Measurements from ENCODE around the gene TWNK. TPM values are rescaled to one million over a fixed set of nuclear protein-coding genes. Genes with fewer than 3 reads are reported as not detected.

TWNK gene
- total and polyA plus RNA-seq, 9 of the 15 experiments (the other 6 are each of a cell fraction or from before 2014, with no cell fraction given), result 11.6 to 34.7 (median 17.4) TPM

- no peak; the same call in 1 of the 2 replicates for TF ChIP-seq EP300 (IDR thresholded peaks at IDR 0.05; ENCODE audit: low read length)
- TF ChIP-seq, protein P1, sequence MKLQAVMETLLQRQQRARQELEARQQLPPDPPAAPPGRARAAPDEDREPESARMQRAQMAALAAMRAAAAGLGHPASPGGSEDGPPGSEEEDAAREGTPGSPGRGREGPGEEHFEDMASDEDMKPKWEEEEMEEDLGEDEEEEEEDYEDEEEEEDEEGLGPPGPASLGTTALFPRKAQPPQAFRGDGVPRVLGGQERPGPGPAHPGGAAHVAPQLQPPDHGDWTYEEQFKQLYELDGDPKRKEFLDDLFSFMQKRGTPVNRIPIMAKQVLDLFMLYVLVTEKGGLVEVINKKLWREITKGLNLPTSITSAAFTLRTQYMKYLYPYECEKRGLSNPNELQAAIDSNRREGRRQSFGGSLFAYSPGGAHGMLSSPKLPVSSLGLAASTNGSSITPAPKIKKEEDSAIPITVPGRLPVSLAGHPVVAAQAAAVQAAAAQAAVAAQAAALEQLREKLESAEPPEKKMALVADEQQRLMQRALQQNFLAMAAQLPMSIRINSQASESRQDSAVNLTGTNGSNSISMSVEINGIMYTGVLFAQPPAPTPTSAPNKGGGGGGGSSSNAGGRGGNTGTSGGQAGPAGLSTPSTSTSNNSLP (IDR thresholded peaks at IDR 0.05; ENCODE audit: borderline replicate concordance, low read depth, low read length), result no peak
- no peak for TF ChIP-seq GTF2A2 (tag; IDR thresholded peaks at IDR 0.05)
- TF ChIP-seq NUFIP1 (IDR thresholded peaks at IDR 0.05; ENCODE audit: partially characterized antibody), result no peak
- no peak for TF ChIP-seq IRF1 (CRISPR knock-in tag; IDR thresholded peaks at IDR 0.05; ENCODE audit: borderline replicate concordance)
- TF ChIP-seq CTCFL (IDR thresholded peaks at IDR 0.05; ENCODE audit: borderline replicate concordance, insufficient read depth, low read depth, low read length, poor library complexity, severe bottlenecking), result peak; percentile 47
- TF ChIP-seq STAT5B (CRISPR knock-in tag; IDR thresholded peaks at IDR 0.05), result no peak
- no peak for TF ChIP-seq ARNT (IDR thresholded peaks at IDR 0.05)
- TF ChIP-seq EP400 (IDR thresholded peaks at IDR 0.05), result peak; percentile 32; the same call in 1 of the 2 replicates
- TF ChIP-seq MYC (IDR thresholded peaks at IDR 0.05; ENCODE audit: low read depth, low read length), result peak; percentile 69
- TF ChIP-seq MYC (CRISPR knock-in tag; IDR thresholded peaks at IDR 0.05; ENCODE audit: borderline replicate concordance, low read depth), result no peak
- TF ChIP-seq, protein P2, sequence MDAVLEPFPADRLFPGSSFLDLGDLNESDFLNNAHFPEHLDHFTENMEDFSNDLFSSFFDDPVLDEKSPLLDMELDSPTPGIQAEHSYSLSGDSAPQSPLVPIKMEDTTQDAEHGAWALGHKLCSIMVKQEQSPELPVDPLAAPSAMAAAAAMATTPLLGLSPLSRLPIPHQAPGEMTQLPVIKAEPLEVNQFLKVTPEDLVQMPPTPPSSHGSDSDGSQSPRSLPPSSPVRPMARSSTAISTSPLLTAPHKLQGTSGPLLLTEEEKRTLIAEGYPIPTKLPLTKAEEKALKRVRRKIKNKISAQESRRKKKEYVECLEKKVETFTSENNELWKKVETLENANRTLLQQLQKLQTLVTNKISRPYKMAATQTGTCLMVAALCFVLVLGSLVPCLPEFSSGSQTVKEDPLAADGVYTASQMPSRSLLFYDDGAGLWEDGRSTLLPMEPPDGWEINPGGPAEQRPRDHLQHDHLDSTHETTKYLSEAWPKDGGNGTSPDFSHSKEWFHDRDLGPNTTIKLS (IDR thresholded peaks at IDR 0.05; ENCODE audit: borderline replicate concordance, low read depth), result no peak
- peak; percentile 20; the same call in 1 of the 2 replicates for TF ChIP-seq XRCC5 (IDR thresholded peaks at IDR 0.05; ENCODE audit: low read depth, low read length)
- no peak for TF ChIP-seq ADNP (tag; IDR thresholded peaks at IDR 0.05)
- TF ChIP-seq, protein P3, sequence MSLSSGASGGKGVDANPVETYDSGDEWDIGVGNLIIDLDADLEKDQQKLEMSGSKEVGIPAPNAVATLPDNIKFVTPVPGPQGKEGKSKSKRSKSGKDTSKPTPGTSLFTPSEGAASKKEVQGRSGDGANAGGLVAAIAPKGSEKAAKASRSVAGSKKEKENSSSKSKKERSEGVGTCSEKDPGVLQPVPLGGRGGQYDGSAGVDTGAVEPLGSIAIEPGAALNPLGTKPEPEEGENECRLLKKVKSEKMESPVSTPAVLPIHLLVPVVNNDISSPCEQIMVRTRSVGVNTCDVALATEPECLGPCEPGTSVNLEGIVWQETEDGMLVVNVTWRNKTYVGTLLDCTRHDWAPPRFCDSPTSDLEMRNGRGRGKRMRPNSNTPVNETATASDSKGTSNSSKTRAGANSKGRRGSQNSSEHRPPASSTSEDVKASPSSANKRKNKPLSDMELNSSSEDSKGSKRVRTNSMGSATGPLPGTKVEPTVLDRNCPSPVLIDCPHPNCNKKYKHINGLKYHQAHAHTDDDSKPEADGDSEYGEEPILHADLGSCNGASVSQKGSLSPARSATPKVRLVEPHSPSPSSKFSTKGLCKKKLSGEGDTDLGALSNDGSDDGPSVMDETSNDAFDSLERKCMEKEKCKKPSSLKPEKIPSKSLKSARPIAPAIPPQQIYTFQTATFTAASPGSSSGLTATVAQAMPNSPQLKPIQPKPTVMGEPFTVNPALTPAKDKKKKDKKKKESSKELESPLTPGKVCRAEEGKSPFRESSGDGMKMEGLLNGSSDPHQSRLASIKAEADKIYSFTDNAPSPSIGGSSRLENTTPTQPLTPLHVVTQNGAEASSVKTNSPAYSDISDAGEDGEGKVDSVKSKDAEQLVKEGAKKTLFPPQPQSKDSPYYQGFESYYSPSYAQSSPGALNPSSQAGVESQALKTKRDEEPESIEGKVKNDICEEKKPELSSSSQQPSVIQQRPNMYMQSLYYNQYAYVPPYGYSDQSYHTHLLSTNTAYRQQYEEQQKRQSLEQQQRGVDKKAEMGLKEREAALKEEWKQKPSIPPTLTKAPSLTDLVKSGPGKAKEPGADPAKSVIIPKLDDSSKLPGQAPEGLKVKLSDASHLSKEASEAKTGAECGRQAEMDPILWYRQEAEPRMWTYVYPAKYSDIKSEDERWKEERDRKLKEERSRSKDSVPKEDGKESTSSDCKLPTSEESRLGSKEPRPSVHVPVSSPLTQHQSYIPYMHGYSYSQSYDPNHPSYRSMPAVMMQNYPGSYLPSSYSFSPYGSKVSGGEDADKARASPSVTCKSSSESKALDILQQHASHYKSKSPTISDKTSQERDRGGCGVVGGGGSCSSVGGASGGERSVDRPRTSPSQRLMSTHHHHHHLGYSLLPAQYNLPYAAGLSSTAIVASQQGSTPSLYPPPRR (CRISPR knock-in tag; IDR thresholded peaks at IDR 0.05; ENCODE audit: borderline replicate concordance), result no peak
These were observed 24.4 kb downstream of the TWNK start (continued) for GRCh38 chr10:101011517-101012423.

Measured in K562 (cell line).